Pancreas (tissue), 10 donors: ENCODE measurements around the gene QRFPR. TPM values are rescaled to one million over a fixed set of nuclear protein-coding genes. Genes with fewer than 3 reads are reported as not detected.

ENCODE experiments used
- ATAC-seq, 4 donors: fragments of 200-7000 bp; cut with Tn5 transposase; one replicate each; pipeline versions ENCODE4 v1.8.0 to v1.9.1; 2020; ENCODE audit warnings: mild to moderate bottlenecking in 4 of 4, moderate library complexity in 4 of 4
- DNase-seq, 6 donors: peaks; one replicate each; pipeline ENCODE4 v3.0.0-alpha.2; 2020
- FAIRE-seq: peaks from 2 replicates; lab custom pipeline; 2012; peaks lifted over from hg19 to GRCh38; lab: Jason Lieb, UNC
- H3K27ac ChIP-seq, 4 donors: fragments of 200-600 bp; sonication (generic); 1 replicate in 3 of 4; 2 replicates in 1 of 4; pipeline versions ENCODE4 v1.5.0 to v1.8.0; 2020
- H3K27me3 ChIP-seq, 4 donors: fragments of 200-600 bp; one replicate each; pipeline ENCODE4 v1.8.0; 2021
- H3K36me3 ChIP-seq, 3 donors: fragments of 200-600 bp; sonication (generic) in 1 of 3; one replicate each; pipeline versions ENCODE4 v1.5.0 to v1.8.0; 2020 to 2021
- H3K4me1 ChIP-seq, 3 donors: fragments of 200-600 bp; one replicate each; pipeline ENCODE4 v1.8.0; 2021
- H3K4me3 ChIP-seq, 4 donors: fragments of 200-600 bp; sonication (generic) in 2 of 4; one replicate each; pipeline versions ENCODE4 v1.5.0 to v1.8.0; 2020 to 2021
- H3K9me3 ChIP-seq, 4 donors: fragments of 200-600 bp; one replicate each; pipeline ENCODE4 v1.8.0; 2021
- WGBS, 2 donors: extraction: QIAGEN DNeasy Blood & Tissue Kit; methylation state at CpG; one replicate each; pipeline ENCODE4 v1.1.7; 2013; 5-methylcytosine and 5-hydroxymethylcytosine counted together
- intact Hi-C, 3 donors: fragments of 100-400 bp; cut with DNase I; formaldehyde crosslinking; loops; one replicate each; pipeline versions ENCODE4 v1.11.1 to v1.14.2; 2022
- polyA plus RNA-seq, 2 donors: library from polyadenylated mRNA; stranded (reverse); fragments of 200-250 nt; gene quantifications; one replicate each; pipeline ENCODE4 v1.2.3, GENCODE V29; 2013
- total RNA-seq, 6 donors: library from RNA; stranded (reverse); fragmentation: NEBNext Ultra II Directional in 4 of 6; extraction: Animal tissue kit (Norgen Biotek cat#: 25700) in 4 of 6; gene quantifications; one replicate each; pipeline versions ENCODE4 v1.2.1 to v1.2.4, GENCODE V29; 2021 to 2023
- TF ChIP-seq, protein P1 (sequence below), 4 donors: fragments of 200-600 bp; sonication (generic) in 3 of 4; IDR thresholded peaks; one replicate each; pipeline versions ENCODE4 v1.5.0 to v1.8.0; 2021; ENCODE audit warnings: antibody characterized with exemption in 4 of 4
- donor health status: healthy with polysubstance abuse.
- donor health status: DM: no; HTN: no; CAD: no; lungs with moderate emphysema.
- donor health status: DM: no; HTN: no; CAD: no.
- donor health status: control.
- donor health status: control.
- donor health status: Bipolar disorder and iron deficiency.
- donor health status: DM: yes; HTN: yes; CAD: no.
- donor health status: DM: no; HTN: no; CAD: no.
- donor health status: DM: no; HTN: no; CAD: no.
- donor health status: DM: yes; HTN: yes; CAD: no.

Gene QRFPR
- total and polyA plus RNA-seq, 8 donors, result not detected

DNA sequence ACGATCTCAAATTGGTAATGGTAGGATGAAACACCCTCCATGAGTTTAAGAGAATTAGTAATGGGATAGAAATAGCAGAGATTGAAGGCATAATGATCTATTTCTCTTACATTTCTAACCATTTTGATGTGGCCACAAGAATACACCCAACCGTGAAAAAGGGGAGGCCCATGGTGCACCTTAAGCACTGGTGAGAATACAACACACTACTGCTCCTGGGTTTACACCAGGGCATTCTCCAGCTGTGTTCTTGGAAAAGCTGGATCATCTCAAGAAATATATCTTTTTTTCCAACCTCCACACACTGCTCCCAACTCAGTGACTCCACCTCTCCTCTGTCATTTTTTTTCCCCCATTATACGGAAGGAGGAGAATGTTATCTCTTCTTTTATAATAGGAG is 1.5 kb downstream of the QRFPR start:
- Histone ChIP-seq H3K4me1 (no peaks in the 10 kb centered on the region), H3K27ac (no peak overlapping the region), H3K36me3 (no peaks in the 10 kb centered on the region), H3K4me3 (no peak overlapping the region), H3K27me3 (peaks cover 0 to 30% (median 0%) of the 10 kb centered on the region in 4 donors), H3K9me3 (no peaks in the 10 kb centered on the region)
- intact Hi-C loops, result no loop called here
- DNase-seq, result no peak
- WGBS, 2 donors, result 41 to 57% methylated on average over 3 of the region's 3 CpGs
- no peak for ATAC-seq
- TF ChIP-seq, protein P1, sequence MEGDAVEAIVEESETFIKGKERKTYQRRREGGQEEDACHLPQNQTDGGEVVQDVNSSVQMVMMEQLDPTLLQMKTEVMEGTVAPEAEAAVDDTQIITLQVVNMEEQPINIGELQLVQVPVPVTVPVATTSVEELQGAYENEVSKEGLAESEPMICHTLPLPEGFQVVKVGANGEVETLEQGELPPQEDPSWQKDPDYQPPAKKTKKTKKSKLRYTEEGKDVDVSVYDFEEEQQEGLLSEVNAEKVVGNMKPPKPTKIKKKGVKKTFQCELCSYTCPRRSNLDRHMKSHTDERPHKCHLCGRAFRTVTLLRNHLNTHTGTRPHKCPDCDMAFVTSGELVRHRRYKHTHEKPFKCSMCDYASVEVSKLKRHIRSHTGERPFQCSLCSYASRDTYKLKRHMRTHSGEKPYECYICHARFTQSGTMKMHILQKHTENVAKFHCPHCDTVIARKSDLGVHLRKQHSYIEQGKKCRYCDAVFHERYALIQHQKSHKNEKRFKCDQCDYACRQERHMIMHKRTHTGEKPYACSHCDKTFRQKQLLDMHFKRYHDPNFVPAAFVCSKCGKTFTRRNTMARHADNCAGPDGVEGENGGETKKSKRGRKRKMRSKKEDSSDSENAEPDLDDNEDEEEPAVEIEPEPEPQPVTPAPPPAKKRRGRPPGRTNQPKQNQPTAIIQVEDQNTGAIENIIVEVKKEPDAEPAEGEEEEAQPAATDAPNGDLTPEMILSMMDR (IDR thresholded peaks at IDR 0.05), result no peak
- FAIRE-seq, result no peak

DNA sequence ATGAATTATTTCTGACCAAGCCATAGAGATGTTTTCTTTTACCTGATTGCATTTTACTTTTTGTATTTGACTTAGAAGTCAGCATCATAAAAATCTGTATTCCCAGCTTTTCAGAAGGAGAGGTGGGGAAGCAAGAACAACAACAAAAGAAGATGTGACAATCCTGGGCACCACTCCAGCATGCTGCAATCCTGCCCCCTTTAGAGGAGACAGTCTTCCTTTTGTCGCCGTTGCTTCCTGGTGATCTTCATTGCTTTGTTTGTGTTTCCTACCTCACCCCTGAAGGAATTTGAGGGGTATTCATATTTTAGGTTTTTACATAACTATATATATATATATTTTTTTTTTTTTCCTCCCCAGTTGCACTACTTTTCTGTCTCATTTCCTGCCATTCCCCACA is 3.7 kb downstream of the QRFPR start:
- ATAC-seq (no peak), DNase-seq (no peak), FAIRE-seq (no peak)
- TF ChIP-seq, protein P1 (IDR thresholded peaks at IDR 0.05), result no peak
- H3K4me1 ChIP-seq, result no peaks in the 10 kb centered on the region
- no peak overlapping the region for H3K4me3 ChIP-seq
- WGBS, 2 donors, result 69 to 78% methylated on average over 2 of the region's 2 CpGs
- no peaks in the 10 kb centered on the region for H3K9me3 ChIP-seq
- H3K27ac ChIP-seq, result no peak overlapping the region
- intact Hi-C loops, result no loop called here
- H3K36me3 ChIP-seq, result no peaks in the 10 kb centered on the region
- peaks cover 0 to 25% (median 0%) of the 10 kb centered on the region in 4 donors for H3K27me3 ChIP-seq

DNA sequence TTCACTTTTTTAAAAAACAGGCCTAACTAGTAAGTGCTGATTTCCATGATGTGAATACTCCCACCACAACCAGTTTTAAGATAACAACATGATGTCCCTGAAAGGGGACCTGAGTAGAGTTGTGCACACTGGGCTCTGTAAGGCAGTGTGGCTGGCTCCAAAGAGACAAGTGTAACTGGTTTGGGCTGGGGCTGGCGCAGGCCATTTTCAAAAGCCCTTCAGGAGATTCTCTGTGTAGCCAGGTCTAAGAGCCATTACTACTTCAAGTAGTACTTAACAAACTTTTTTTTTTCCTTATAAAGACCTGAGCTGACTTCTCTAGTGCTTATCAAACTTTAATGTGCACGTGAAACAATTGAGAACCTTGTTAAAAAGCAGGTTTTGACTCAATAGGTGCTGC is 4.3 kb downstream of the QRFPR start:
- no peak overlapping the region for H3K4me3 ChIP-seq
- WGBS, 2 donors, result 66 to 85% methylated on average over 2 of the region's 2 CpGs
- ATAC-seq (no peak), FAIRE-seq (no peak), DNase-seq (no peak)
- no peak overlapping the region for H3K27ac ChIP-seq
- no peaks in the 10 kb centered on the region for H3K36me3 ChIP-seq
- intact Hi-C loops, result no loop called here
- TF ChIP-seq, protein P1 (IDR thresholded peaks at IDR 0.05), result no peak
- H3K4me1 ChIP-seq, result no peaks in the 10 kb centered on the region
- H3K9me3 ChIP-seq, result no peaks in the 10 kb centered on the region
- peaks cover 0 to 21% (median 0%) of the 10 kb centered on the region in 4 donors for H3K27me3 ChIP-seq

DNA sequence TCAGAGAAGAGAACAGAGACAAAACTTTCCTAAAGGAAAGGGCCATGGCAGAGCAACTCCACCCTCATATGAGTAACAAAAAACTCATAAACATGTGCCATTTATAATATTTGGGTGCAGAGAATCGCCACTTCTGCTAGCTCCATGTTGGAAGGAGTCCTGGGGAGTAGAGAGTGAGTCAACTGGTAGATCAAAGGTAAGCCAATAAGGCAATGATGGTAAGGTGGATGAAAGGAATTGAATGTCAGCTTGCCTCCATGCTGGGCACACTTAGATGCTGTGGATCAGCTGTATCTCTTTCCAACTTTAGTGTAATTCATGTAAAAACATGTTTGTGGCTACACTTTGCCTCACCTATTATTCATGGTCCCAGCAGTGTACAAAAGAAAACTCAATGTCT is 4.7 kb downstream of the QRFPR start:
- TF ChIP-seq, protein P1 (IDR thresholded peaks at IDR 0.05), result no peak
- Histone ChIP-seq H3K36me3 (no peaks in the 10 kb centered on the region), H3K27ac (no peak overlapping the region), H3K27me3 (peaks cover 0 to 16% (median 0%) of the 10 kb centered on the region in 4 donors), H3K4me1 (no peaks in the 10 kb centered on the region), H3K4me3 (no peak overlapping the region), H3K9me3 (no peaks in the 10 kb centered on the region)
- WGBS, 2 donors, result 33 to 46% methylated on average over 1 of the region's 1 CpG
- FAIRE-seq, result no peak
- intact Hi-C loops, result no loop called here
- no peak for ATAC-seq
- DNase-seq, result no peak

DNA sequence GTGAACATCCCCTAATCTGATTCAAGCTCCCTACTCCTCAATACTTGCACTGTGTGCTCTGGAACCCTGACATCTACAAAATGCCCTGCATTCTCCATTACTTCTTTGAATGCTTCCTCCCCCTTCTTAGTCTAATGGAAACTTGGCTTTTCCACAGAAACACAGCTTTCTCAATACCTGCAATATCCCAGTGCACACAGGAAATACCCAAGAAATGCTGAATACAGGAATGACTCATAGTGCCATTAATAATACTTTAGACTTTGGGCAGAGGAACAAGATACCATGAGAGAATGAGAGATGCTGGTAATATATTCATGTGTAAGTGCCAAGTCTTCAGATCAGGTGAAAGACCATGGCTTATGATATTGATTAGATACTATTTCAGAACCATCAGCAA is 5.6 kb downstream of the QRFPR start:
- TF ChIP-seq, protein P1 (IDR thresholded peaks at IDR 0.05), result no peak
- Histone ChIP-seq H3K36me3 (no peaks in the 10 kb centered on the region), H3K27ac (no peak overlapping the region), H3K4me3 (no peak overlapping the region), H3K27me3 (peaks cover 0 to 12% (median 0%) of the 10 kb centered on the region in 4 donors), H3K4me1 (no peaks in the 10 kb centered on the region), H3K9me3 (no peaks in the 10 kb centered on the region)
- DNase-seq (no peak), FAIRE-seq (no peak), ATAC-seq (no peak)
- intact Hi-C loops, result no loop called here
